Sciatic nerve (tissue), 2 donors: ENCODE data around the gene HEXIM1. TPM values are rescaled to one million over a fixed set of nuclear protein-coding genes. Genes with fewer than 3 reads are reported as not detected.

Source experiments
- ATAC-seq: fragments of 200-7000 bp; cut with Tn5 transposase; one replicate; pipeline ENCODE4 v1.9.1; 2020; ENCODE audit warnings: mild to moderate bottlenecking, moderate library complexity
- DNase-seq: peaks from one replicate; pipeline ENCODE4 v3.0.0-alpha.2; 2020; ENCODE audit warnings: low spot score
- intact Hi-C: fragments of 100-400 bp; cut with DNase I; formaldehyde crosslinking; loops from one replicate; pipeline ENCODE4 v1.14.2; 2022
- total RNA-seq: library from RNA; stranded (reverse); fragmentation: NEBNext Ultra II Directional; extraction: Animal tissue kit (Norgen Biotek cat#: 25700); gene quantifications from one replicate; pipeline ENCODE4 v1.2.1, GENCODE V29; 2021
- donor health status: DM: no; HTN: no; CAD: no.
- donor health status: DM: no; HTN: no; CAD: no.

Gene HEXIM1
- total RNA-seq, 1 donor from 2014 or later = 39.1 TPM

DNA sequence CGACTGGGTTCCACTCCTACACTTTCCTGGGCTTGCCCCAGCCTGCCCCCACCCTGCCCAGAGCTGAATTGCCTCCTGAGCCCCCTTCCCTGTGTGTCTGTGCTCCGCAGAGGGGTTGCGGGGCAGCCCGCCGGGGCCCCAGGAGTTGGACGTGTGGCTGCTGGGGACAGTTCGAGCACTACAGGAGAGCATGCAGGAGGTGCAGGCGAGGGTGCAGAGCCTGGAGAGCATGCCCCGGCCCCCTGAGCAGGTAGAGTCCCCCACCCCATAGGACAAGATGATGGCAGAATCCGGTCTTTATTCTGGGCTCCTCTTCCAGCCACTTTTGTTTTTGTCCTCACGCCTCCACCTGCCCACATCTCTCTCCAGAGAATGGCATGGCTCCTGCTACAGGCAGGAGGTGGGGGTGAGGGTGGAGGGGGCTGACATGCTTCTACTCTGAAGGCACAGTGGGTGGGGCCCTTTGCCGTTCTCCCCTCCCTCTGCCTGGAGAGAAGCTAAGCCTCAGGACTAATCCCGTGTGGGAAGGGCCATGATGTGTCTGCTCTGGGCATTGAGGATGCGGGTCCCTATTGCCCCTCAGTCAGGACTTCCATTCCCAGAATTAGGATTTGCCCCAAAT is 9.3 kb upstream of the HEXIM1 start:
- ATAC-seq (no peak), DNase-seq (no peak)
- intact Hi-C loops = loop anchor here (5.0 to 10.0 kb wide), 3 partner anchors 58 to 364 kb away; partner anchors contain the start of gene GFAP

DNA sequence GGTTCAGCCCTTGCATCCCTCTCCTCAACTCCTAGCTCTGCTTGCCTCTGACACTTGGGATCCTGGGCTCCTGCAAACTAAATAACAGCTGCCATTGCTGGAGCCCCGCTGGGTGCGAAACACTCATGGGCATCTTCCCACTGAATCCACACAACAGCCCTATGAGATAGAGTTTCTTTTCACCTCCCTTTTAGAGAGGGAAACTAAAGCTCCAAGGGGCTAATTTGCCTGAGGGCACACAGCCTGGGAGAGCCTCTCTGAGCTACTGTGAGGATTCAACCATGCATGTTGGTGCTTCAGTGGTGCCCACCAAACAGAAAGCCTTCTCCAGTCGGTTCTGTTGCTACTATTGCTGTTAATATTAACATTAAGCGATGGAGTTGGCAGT is 8.7 kb upstream of the HEXIM1 start:
- intact Hi-C loops = loop anchor here (5.0 to 10.0 kb wide), 3 partner anchors 58 to 365 kb away; partner anchors contain the start of gene GFAP
- no peak for DNase-seq
- ATAC-seq = no peak

DNA sequence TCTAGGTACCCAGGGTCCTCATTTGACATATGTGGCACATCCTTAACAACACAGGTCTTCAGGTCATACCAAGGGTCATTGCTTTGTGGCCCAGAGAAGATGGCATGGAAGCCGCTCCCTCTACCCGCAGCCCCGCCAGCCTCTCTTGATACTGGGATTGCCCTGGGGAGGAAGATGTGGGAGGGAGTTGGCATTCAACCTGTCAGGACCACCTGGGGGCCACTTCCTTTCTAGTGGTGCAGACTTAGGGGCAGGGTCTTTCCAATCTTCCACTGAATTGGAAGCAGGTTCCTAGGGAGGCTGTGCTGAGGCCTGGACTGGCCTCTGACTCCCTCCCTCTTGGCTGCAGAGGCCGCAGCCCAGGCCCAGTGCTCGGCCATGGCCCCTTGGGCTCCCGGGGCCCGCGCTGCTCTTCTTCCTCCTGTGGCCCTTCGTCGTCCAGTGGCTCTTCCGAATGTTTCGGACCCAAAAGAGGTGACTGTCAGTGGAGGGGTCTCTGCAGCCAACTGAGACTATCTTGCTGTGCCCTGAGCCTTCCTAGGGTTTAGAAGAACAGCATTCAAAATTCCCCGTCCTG is 5.1 kb upstream of the HEXIM1 start:
- ATAC-seq (no peak), DNase-seq (no peak)
- intact Hi-C loops = no loop called here

DNA sequence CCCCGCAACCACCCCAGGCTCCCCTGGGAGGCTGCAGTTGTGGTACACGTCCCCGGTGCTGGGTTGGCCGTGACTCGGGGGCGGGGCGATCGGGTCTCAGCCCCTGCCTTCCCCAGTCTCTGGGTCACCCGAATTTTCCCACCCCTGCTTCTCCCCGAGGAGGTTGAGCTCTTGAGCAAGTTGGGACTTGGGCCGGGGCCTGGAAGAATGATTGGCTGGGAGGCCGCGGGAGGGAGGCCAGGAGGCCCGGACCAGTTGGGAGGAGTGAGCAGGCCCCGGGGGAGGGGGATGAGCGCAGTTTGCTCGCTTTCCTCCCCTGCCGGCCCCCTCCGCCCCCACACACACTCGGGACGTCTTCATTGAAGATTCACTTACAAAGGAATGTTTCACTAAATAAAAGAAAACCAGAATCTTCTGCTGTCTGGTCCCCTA is 4.5 kb upstream of the HEXIM1 start:
- DNase-seq (peak; percentile 94), ATAC-seq (peak; percentile 41)
- intact Hi-C loops = no loop called here

DNA sequence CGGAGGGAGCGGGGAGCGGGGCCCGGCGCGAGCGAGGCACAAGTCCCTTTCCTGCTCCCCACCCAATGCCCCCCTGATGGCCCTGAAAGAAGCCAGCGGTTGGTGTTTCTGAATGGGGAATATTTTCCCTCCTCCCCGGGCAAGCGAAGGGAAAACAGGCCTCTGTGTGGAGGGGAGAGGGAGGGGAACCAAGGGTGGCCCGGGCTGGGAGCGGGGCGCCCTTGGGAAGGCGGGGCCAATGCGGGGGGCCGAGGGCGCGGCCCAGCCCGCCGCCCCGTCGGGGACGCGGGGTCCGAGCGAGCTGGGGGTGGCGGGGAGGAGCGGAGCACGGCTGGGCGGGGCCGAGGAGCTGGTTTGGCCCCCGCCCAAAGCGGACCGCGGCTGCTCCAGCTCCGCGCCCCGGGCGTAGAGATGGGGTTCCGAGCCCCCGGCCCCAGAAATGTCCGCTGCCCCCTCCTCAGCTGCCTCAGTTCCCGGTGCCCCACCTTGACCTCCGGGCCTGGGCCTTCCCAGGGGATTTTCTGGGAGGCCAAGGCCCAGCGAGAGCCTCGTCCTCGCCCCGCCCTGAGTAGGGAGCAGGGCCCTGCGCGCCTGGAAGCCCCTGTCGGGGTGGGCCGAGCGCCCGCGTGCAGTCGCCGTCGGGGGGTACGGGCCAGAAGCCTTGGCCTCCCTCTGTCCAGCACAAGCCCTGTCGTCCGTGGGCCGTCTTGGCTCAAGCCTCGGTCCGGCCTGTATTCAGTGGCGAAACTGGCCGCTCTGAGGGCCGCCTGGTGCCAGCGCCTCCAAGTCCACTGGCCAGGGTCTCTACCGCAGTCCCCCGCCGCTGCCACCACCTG is 3.9 kb upstream of the HEXIM1 start:
- peak; percentile 4 for ATAC-seq
- intact Hi-C loops = no loop called here
- DNase-seq = peak; percentile 85

DNA sequence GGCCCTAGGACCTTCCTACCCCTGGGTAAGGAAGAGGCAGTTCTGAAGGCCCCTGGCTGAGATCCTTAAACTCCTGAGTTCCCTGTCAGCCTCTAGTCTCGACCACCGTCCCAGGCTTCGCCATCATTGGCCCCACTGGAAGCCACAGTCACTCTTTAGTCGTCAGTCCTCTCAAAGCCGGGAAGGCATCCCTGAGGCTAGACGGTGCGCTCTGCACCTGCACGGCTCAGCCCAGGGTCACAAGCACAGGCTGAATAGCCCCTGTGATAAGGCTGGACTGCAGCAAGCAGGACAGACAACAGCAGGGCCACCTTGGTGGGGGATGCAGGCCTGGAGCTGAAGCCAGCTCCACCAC is 3.3 kb upstream of the HEXIM1 start:
- ATAC-seq (no peak), DNase-seq (no peak)
- intact Hi-C loops = no loop called here

DNA sequence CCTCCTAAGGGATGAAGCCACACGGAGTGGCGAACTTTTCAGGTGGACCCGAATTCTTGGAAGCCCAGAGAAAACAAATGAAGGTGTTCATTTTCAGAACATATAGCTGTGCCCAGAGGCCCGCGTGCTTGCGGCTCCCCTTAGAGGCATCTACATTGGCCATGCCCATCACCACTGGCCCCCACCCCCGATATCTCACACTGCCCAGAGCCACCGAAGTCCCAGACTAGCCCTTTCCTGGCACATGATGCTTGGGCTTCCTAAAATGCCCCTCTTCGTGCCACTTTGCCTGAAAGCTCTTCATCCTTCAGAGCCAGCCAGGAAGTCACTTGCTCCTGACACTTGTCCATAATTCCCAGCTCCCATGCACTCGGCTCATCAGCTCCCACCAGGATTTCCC is 2.1 kb upstream of the HEXIM1 start:
- no peak for ATAC-seq
- intact Hi-C loops = no loop called here
- no peak for DNase-seq

DNA sequence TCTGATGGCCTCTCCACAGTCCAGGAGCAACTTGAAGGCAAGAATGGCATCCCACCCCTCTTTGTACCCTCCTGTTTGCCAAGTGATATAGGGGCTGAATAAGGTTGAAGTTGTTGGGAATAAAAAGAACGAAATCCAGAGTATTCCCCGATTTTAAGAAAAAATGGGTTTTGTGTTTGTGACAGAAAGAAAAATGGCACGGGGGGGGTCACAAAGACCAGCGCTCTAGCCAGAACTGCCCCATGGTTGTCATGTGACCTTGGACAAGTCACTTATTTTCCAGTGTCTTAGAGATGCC is 1.7 kb upstream of the HEXIM1 start:
- DNase-seq (no peak), ATAC-seq (no peak)
- intact Hi-C loops = no loop called here

DNA sequence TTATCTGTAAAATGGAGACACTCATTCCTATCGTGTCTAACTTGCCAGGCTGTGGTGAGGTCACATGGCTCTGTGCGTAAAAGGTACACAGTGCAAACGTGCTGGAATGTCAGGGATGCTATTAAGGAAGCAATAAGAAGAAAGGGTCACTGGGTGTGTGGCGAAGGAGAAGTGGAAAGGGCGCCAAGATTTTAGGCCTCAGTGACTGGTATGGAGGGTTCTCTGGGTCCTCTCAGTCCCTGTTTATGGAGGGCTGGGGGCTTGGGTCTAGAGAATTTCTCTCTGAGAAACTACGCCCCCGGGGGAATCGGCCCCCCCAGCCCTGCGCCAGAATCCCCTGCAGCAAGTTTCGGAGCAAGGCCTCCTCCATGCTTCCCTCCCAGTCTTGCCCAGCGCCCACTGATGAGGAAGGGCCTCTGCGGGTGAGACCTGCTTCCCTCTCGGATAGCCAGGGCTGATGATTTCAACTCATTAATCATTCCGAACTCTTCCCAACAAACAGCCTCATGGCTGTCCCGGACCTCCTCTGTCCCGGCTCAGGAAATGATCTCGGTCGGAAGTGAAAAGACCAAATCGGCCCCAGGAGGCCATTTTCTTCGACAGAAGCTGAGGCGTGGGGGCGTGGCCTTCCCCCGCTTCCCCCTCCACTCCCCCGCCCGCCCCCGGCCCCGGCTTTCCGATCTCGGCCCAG is 1.2 kb upstream of the HEXIM1 start:
- ATAC-seq (peak; percentile 18), DNase-seq (peak; percentile 87)
- intact Hi-C loops = no loop called here

DNA sequence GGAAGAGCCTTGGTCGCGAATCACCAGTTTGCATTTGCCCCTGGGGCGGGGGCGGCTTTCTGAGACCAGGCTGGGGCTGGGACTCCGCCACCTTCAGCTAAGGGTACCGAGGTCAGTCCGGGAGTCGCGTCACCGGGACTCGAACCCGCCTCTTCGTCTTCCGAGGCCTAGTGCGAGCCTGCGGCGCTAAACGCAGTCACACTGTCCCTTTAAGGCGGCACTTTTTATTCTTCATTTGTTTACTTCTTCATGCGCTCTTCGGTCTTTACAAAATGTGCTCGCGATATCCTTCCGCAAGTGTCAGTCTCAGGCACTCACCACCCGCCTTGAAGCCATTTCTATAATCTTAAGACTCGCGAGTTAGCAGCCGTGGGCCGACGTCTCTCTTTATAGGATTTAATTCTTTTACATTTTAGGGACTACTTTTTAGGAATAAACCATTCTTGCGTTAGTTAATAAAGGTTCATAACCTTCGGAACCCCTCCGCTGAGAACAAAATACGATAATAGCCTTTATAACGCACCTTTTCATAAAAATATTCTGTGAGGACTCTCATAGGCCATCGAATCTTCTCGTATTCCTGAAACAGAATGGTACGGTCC is 593 bp upstream of the HEXIM1 start:
- DNase-seq (peak; percentile 90), ATAC-seq (peak; percentile 55)
- intact Hi-C loops = no loop called here

DNA sequence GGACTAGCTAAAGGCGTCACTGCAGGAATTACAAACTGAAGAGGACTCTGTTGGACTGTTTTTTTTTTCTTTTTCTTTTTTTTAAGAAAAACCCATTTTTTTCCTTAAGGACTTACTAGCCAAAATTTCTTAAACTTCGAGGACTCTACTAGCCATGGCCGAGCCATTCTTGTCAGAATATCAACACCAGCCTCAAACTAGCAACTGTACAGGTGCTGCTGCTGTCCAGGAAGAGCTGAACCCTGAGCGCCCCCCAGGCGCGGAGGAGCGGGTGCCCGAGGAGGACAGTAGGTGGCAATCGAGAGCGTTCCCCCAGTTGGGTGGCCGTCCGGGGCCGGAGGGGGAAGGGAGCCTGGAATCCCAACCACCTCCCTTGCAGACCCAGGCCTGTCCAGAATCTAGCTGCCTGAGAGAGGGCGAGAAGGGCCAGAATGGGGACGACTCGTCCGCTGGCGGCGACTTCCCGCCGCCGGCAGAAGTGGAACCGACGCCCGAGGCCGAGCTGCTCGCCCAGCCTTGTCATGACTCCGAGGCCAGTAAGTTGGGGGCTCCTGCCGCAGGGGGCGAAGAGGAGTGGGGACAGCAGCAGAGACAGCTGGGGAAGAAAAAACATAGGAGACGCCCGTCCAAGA is 878 bp downstream of the HEXIM1 start:
- peak; percentile 93 for DNase-seq
- peak; percentile 71 for ATAC-seq
- intact Hi-C loops = no loop called here

DNA sequence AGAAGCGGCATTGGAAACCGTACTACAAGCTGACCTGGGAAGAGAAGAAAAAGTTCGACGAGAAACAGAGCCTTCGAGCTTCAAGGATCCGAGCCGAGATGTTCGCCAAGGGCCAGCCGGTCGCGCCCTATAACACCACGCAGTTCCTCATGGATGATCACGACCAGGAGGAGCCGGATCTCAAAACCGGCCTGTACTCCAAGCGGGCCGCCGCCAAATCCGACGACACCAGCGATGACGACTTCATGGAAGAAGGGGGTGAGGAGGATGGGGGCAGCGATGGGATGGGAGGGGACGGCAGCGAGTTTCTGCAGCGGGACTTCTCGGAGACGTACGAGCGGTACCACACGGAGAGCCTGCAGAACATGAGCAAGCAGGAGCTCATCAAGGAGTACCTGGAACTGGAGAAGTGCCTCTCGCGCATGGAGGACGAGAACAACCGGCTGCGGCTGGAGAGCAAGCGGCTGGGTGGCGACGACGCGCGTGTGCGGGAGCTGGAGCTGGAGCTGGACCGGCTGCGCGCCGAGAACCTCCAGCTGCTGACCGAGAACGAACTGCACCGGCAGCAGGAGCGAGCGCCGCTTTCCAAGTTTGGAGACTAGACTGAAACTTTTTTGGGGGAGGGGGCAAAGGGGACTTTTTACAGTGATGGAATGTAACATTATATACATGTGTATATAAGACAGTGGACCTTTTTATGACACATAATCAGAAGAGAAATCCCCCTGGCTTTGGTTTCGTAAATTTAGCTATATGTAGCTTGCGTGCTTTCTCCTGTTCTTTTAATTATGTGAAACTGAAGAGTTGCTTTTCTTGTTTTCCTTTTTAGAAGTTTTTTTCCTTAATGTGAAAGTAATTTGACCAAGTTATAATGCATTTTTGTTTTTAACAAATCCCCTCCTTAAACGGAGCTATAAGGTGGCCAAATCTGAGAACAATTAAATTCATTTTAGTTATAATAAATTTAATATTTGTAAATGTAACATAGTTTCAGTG is 1.7 kb downstream of the HEXIM1 start:
- ATAC-seq = peak; percentile 15
- intact Hi-C loops = no loop called here
- peak; percentile 87 for DNase-seq

DNA sequence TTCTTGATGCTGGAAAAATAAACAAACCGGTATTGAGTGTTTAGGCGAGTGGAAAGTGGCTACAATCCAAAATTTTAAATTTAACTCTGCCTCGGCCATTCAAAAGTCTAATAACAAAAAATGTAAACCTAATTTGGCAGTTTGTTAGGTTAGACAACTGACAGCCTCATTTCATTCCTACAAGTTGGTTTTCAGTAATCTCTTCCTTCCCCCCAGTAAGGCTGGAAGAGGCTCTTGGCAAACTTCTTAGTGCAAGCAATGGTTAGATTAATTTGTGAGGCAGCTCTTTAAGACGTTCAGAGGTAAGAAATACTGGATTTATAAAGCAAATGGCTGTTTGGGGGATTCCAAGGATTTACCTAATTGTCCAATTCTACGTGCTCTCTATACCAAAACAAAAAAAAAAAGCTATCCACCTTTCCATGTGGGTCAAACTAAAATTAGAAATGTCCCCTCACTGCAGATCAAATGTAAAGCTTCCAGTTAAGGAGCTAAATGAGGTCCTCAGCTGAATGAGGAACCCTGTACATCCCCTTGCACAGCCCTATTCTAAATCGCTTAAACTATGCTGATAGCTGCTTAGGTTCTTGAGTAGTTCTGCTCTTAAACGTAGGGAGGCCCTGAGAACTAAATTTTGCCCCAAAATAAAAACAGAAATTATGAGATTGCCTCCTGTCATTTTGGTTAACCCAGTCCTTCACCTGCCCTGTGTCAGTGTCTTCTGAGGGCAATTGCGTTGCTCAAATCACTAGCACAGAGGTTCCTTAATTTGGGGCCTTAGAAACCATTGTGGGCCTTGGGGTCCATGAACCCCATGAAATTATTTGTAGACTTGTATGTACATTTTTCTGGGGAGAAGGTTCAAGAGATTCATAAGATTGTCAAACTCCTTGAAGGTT is 2.9 kb downstream of the HEXIM1 start:
- DNase-seq = no peak
- ATAC-seq = no peak
- intact Hi-C loops = no loop called here

DNA sequence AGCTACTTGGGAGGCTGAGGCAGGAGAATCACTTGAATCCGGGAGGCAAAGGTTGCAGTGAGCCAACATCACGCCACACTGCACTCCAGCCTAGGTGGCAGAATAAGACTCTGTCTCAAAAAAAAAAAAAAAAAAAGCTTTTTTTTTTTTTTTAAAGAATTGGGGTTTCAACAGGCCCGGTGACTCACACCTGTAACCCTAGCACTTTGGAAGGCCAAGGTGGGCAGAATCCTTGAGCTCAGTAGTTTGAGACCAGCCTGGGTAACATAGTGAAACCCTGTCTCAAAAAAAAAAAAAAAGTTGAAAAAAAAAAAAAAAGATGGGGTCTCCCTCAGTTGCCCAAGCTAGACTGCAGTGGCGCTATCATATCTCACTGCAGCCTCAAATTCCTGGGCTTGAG is 6.8 kb downstream of the HEXIM1 start:
- DNase-seq = no peak
- ATAC-seq = no peak
- intact Hi-C loops = no loop called here

DNA sequence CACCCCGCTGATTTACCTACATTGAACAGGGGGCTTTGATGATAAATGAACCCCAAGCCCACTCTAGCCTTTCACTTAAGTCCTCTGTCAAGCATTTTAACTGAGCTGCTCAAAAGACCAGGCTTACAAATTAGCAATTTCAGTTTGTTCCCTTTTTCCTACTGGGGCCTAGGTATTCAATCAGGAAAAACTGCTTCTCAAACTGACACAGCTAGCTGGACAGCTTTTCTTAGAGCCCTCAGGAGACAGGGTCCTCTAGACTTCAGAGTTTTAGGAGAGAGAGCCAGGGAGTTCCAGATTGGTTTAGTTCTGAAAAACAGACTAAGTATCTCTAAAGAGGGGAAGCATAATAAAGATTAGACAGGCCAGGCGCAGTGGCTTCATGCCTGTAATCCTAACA is 7.2 kb downstream of the HEXIM1 start:
- intact Hi-C loops = no loop called here
- no peak for ATAC-seq
- no peak for DNase-seq

DNA sequence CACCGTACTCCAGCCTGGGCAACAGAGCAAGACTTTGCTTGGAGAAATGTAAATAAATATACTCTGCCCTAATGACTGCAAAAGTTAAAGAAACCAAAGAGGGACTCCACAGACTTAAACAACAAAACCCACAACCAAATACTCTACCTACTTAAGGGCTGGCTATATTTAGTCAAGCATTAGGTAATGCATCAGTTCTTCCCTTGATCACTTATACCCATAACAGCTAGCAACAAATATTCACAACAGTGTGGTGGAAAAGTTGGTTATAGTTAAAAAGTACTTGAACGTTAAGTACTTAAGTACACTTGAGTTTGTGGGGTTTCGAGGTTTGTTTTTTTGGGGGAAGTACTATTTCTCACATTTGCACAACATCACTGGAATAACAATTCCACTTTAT is 8.0 kb downstream of the HEXIM1 start:
- ATAC-seq (no peak), DNase-seq (no peak)
- intact Hi-C loops = no loop called here
